Upper lobe of left lung (tissue), 4 donors: ENCODE measurements around the gene KIFBP.

Source experiments
- EP300 ChIP-seq, 4 donors: sonication (generic); formaldehyde crosslinking; IDR thresholded peaks; one replicate each; pipeline ENCODE4 v1.5.1; 2017; ENCODE audit warnings: antibody characterized with exemption in 4 of 4, control low read depth in 2 of 4
- POLR2A ChIP-seq, 4 donors: fragments of 450-650 bp; IDR thresholded peaks; one replicate each; pipeline ENCODE4 v1.5.1; 2016 to 2017; ENCODE audit warnings: antibody characterized with exemption in 4 of 4, mild to moderate bottlenecking in 2 of 4
- POLR2AphosphoS5 ChIP-seq, 2 donors: sonication (generic); formaldehyde crosslinking; IDR thresholded peaks; one replicate each; pipeline ENCODE4 v1.5.1; 2017; ENCODE audit warnings: antibody characterized with exemption in 2 of 2
- TF ChIP-seq, protein P1 (sequence below), 6 experiments: fragments of 450-650 bp in 4 of 6; fragments of 200-600 bp in 2 of 6; sonication (generic) in 2 of 6; IDR thresholded peaks; one replicate each; pipeline ENCODE4 v1.5.1; 2016 to 2019; ENCODE audit warnings: antibody characterized with exemption in 6 of 6

DNA sequence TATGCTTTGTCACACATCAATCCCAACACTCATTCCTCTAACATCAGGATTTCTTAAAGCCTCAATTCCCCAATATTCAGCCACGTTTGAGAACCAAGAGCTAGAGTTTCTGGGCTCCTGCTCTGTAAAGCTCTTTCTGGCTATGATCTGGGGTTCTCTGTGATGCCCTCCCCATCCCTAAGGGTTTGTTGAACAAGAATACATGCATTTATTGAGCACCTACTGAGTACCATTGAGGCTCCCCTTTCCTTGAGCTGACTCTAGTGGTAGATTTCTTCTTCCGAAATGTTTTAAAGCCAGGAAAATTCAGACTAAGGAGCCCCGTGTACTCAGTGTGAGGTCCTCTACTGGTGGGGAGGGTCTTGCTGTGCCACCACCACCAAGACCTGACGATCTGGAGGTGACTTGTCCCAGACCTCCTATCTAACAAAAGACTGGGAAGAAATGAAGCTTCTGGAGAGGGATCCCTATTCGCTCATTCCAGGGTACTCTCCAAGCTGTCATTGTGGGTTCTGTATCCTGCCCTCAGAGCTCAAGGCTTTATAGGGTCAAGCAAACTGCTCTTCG lies 76.2 kb downstream of the KIFBP start:
- TF ChIP-seq EP300 (IDR thresholded peaks at IDR 0.05): no peak
- no peak for TF ChIP-seq POLR2AphosphoS5 (IDR thresholded peaks at IDR 0.05)
- TF ChIP-seq, protein P1, sequence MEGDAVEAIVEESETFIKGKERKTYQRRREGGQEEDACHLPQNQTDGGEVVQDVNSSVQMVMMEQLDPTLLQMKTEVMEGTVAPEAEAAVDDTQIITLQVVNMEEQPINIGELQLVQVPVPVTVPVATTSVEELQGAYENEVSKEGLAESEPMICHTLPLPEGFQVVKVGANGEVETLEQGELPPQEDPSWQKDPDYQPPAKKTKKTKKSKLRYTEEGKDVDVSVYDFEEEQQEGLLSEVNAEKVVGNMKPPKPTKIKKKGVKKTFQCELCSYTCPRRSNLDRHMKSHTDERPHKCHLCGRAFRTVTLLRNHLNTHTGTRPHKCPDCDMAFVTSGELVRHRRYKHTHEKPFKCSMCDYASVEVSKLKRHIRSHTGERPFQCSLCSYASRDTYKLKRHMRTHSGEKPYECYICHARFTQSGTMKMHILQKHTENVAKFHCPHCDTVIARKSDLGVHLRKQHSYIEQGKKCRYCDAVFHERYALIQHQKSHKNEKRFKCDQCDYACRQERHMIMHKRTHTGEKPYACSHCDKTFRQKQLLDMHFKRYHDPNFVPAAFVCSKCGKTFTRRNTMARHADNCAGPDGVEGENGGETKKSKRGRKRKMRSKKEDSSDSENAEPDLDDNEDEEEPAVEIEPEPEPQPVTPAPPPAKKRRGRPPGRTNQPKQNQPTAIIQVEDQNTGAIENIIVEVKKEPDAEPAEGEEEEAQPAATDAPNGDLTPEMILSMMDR (IDR thresholded peaks at IDR 0.05): no peak
- TF ChIP-seq POLR2A (IDR thresholded peaks at IDR 0.05): no peak
